Measurements from ENCODE around the gene THOP1. TPM values are rescaled to one million over a fixed set of nuclear protein-coding genes. Genes with fewer than 3 reads are reported as not detected.

THOP1 gene
- total RNA-seq: 100 to 1,000 TPM; 189 to 194 TPM

GRCh38 chr19:2785244-2785997 is at the start of gene THOP1:
THOP1 (plus strand) TSS chr19:2785503; CDS start chr19:2785663, 160 bp downstream.
- POLR2A ChIA-PET: interaction anchor here (0.6 kb wide), 1 partner anchor 1202 kb away, joined by 7 read pairs; no protein-coding TSS in a partner anchor
- CTCF ChIA-PET: interaction anchor here (0.8 to 1.5 kb wide), 2 partner anchors 56 to 137 kb away, joined by 3 to 4 read pairs; partner anchors contain the start of gene ZNF555

- CTCF ChIA-PET: interaction anchor here (0.5 kb wide), 1 partner anchor 301 kb away, joined by 3 read pairs; no protein-coding TSS in a partner anchor
- POLR2A ChIA-PET: no interaction called here
These were observed 48.6 kb upstream of the THOP1 start for GRCh38 chr19:2736550-2737190.

- ChIA-PET POLR2A (no interaction called here), CTCF (interaction anchor here (0.8 to 1.4 kb wide), 2 partner anchors 10 to 91 kb away, joined by 3 to 5 read pairs; no protein-coding TSS in a partner anchor)
These were observed 45.5 kb upstream of the THOP1 start, which contains the start of gene SLC39A3 for GRCh38 chr19:2739602-2740313. SLC39A3 (minus strand) TSS chr19:2740017; CDS start chr19:2737257, 2,760 bp downstream.

- POLR2A ChIA-PET: no interaction called here
- CTCF ChIA-PET: no interaction called here
These were observed 45.0 kb upstream of the THOP1 start for GRCh38 chr19:2740314-2740656.

- POLR2A ChIA-PET: no interaction called here
- CTCF ChIA-PET: no interaction called here
These were observed 42.2 kb upstream of the THOP1 start for GRCh38 chr19:2743099-2743498.

GRCh38 chr19:2744113-2744512 is 41.2 kb upstream of the THOP1 start:
- ChIA-PET POLR2A (no interaction called here), CTCF (interaction anchor here (1.2 kb wide), 1 partner anchor 96 kb away, joined by 3 read pairs; no protein-coding TSS in a partner anchor)

- CTCF ChIA-PET: no interaction called here
These were observed 38.0 kb upstream of the THOP1 start for GRCh38 chr19:2747349-2747748.

GRCh38 chr19:2750808-2751437 is 34.4 kb upstream of the THOP1 start:
- POLR2A ChIA-PET: no interaction called here
- CTCF ChIA-PET: interaction anchor here (1.1 to 2.2 kb wide), 2 partner anchors 103 kb away, joined by 5 to 23 read pairs; no protein-coding TSS in a partner anchor

More at GRCh38 chr19:2747349-2747748, 38.0 kb upstream of the THOP1 start:
- POLR2A ChIA-PET: no interaction called here

- CTCF ChIA-PET: interaction anchor here (0.6 to 1.1 kb wide), 3 partner anchors 103 to 322 kb away, joined by 3 to 6 read pairs (median 5); no protein-coding TSS in a partner anchor
- POLR2A ChIA-PET: no interaction called here
These were observed 33.9 kb upstream of the THOP1 start for GRCh38 chr19:2751438-2751830.

- ChIA-PET POLR2A (interaction anchor here (0.6 kb wide), 1 partner anchor 88 kb away, joined by 9 read pairs; no protein-coding TSS in a partner anchor), CTCF (interaction anchor here (0.5 kb wide), 1 partner anchor 117 kb away, joined by 4 read pairs; no protein-coding TSS in a partner anchor)
These were observed 30.4 kb upstream of the THOP1 start for GRCh38 chr19:2754659-2755447.

GRCh38 chr19:2755448-2755705 is 29.9 kb upstream of the THOP1 start:
- POLR2A ChIA-PET: no interaction called here
- CTCF ChIA-PET: interaction anchor here (0.5 to 1.1 kb wide), 2 partner anchors 107 to 117 kb away, joined by 3 to 4 read pairs; no protein-coding TSS in a partner anchor

GRCh38 chr19:2755811-2756210 is 29.5 kb upstream of the THOP1 start:
- CTCF ChIA-PET: interaction anchor here (0.5 to 1.1 kb wide), 2 partner anchors 107 to 117 kb away, joined by 3 to 4 read pairs; no protein-coding TSS in a partner anchor
- POLR2A ChIA-PET: no interaction called here

- ChIA-PET POLR2A (no interaction called here), CTCF (interaction anchor here (1.1 kb wide), 1 partner anchor 108 kb away, joined by 3 read pairs; no protein-coding TSS in a partner anchor)
These were observed 28.8 kb upstream of the THOP1 start for GRCh38 chr19:2756477-2756876.

GRCh38 chr19:2756921-2757881 is 28.1 kb upstream of the THOP1 start:
- POLR2A ChIA-PET: no interaction called here
- CTCF ChIA-PET: no interaction called here

- ChIA-PET POLR2A (no interaction called here), CTCF (interaction anchor here (1.6 kb wide), 1 partner anchor 9 kb away, joined by 5 read pairs; no protein-coding TSS in a partner anchor)
These were observed 26.5 kb upstream of the THOP1 start for GRCh38 chr19:2758601-2759313.

- CTCF ChIA-PET: interaction anchor here (1.6 kb wide), 1 partner anchor 9 kb away, joined by 5 read pairs; no protein-coding TSS in a partner anchor
- POLR2A ChIA-PET: no interaction called here
These were observed 25.9 kb upstream of the THOP1 start for GRCh38 chr19:2759362-2759761.

- POLR2A ChIA-PET: no interaction called here
- CTCF ChIA-PET: interaction anchor here (0.6 to 1.6 kb wide), 2 partner anchors 10 to 648 kb away, joined by 3 to 5 read pairs; no protein-coding TSS in a partner anchor
These were observed 25.3 kb upstream of the THOP1 start for GRCh38 chr19:2759965-2760364.

Measured in activated CD8-positive, alpha-beta memory T cell treated with anti-CD3 and anti-CD28 coated beads for 36 hours (primary cell).